Measurements from ENCODE around the gene BRD3OS. TPM values are rescaled to one million over a fixed set of nuclear protein-coding genes. Genes with fewer than 3 reads are reported as not detected.

The BRD3OS gene
- total and polyA plus RNA-seq, 9 donors, result 7.8 to 10.5 (median 9.6) TPM

GRCh38 chr9:134026981-134027380, 1.7 kb downstream of the BRD3OS start:
- H3K27ac ChIP-seq (ENCODE audit: low read length), result no peak overlapping the region
- peaks cover 10% of the 10 kb centered on the region for H3K4me1 ChIP-seq (ENCODE audit: control insufficient read depth, insufficient read depth, low read length)
- H3K27me3 ChIP-seq (ENCODE audit: control insufficient read depth, insufficient read depth, low read length), result no peaks in the 10 kb centered on the region
- no peak for DNase-seq
- H3K9me3 ChIP-seq (replicated peaks; ENCODE audit: control insufficient read depth, low read depth, low read length), result no peaks in the 10 kb centered on the region
- no peak overlapping the region for H3K4me3 ChIP-seq (ENCODE audit: low read length)
- 96% methylated on average over 3 of the region's 8 CpGs for WGBS (ENCODE audit: insufficient coverage)
- H3K36me3 ChIP-seq (ENCODE audit: control insufficient read depth, insufficient read depth, low read length), result peaks cover 48% of the 10 kb centered on the region

GRCh38 chr9:134027561-134027960, 2.3 kb downstream of the BRD3OS start:
- Histone ChIP-seq H3K27me3 (ENCODE audit: control insufficient read depth, insufficient read depth, low read length) (no peaks in the 10 kb centered on the region), H3K9me3 (replicated peaks; ENCODE audit: control insufficient read depth, low read depth, low read length) (no peaks in the 10 kb centered on the region), H3K4me3 (ENCODE audit: low read length) (no peak overlapping the region), H3K36me3 (ENCODE audit: control insufficient read depth, insufficient read depth, low read length) (peaks cover 52% of the 10 kb centered on the region), H3K27ac (ENCODE audit: low read length) (no peak overlapping the region), H3K4me1 (ENCODE audit: control insufficient read depth, insufficient read depth, low read length) (peaks cover 10% of the 10 kb centered on the region)
- WGBS (ENCODE audit: insufficient coverage), result 91% methylated on average over 6 of the region's 7 CpGs
- DNase-seq, result no peak

GRCh38 chr9:134028076-134028475, 2.8 kb downstream of the BRD3OS start:
- H3K4me1 ChIP-seq (ENCODE audit: control insufficient read depth, insufficient read depth, low read length), result peaks cover 10% of the 10 kb centered on the region
- WGBS (ENCODE audit: insufficient coverage), result 88% methylated on average over 7 of the region's 9 CpGs

GRCh38 chr9:134028575-134029247, 3.4 kb downstream of the BRD3OS start:
- Histone ChIP-seq H3K36me3 (ENCODE audit: control insufficient read depth, insufficient read depth, low read length) (peaks cover 62% of the 10 kb centered on the region), H3K27me3 (ENCODE audit: control insufficient read depth, insufficient read depth, low read length) (no peaks in the 10 kb centered on the region), H3K4me3 (ENCODE audit: low read length) (no peak overlapping the region), H3K9me3 (replicated peaks; ENCODE audit: control insufficient read depth, low read depth, low read length) (no peaks in the 10 kb centered on the region), H3K27ac (ENCODE audit: low read length) (no peak overlapping the region), H3K4me1 (ENCODE audit: control insufficient read depth, insufficient read depth, low read length) (peaks cover 10% of the 10 kb centered on the region)
- no peak for DNase-seq
- WGBS (ENCODE audit: insufficient coverage), result 75% methylated on average over 16 of the region's 22 CpGs

More at GRCh38 chr9:134028076-134028475, 2.8 kb downstream of the BRD3OS start:
- H3K9me3 ChIP-seq (replicated peaks; ENCODE audit: control insufficient read depth, low read depth, low read length), result no peaks in the 10 kb centered on the region
- no peak overlapping the region for H3K4me3 ChIP-seq (ENCODE audit: low read length)
- no peaks in the 10 kb centered on the region for H3K27me3 ChIP-seq (ENCODE audit: control insufficient read depth, insufficient read depth, low read length)
- no peak for DNase-seq
- no peak overlapping the region for H3K27ac ChIP-seq (ENCODE audit: low read length)
- H3K36me3 ChIP-seq (ENCODE audit: control insufficient read depth, insufficient read depth, low read length), result peaks cover 56% of the 10 kb centered on the region

GRCh38 chr9:134029248-134030226, 4.3 kb downstream of the BRD3OS start:
- no peaks in the 10 kb centered on the region for H3K9me3 ChIP-seq (replicated peaks; ENCODE audit: control insufficient read depth, low read depth, low read length)
- H3K4me3 ChIP-seq (ENCODE audit: low read length), result no peak overlapping the region
- WGBS (ENCODE audit: insufficient coverage), result 86% methylated on average over 18 of the region's 21 CpGs
- no peaks in the 10 kb centered on the region for H3K27me3 ChIP-seq (ENCODE audit: control insufficient read depth, insufficient read depth, low read length)
- DNase-seq, result no peak
- peaks cover 10% of the 10 kb centered on the region for H3K4me1 ChIP-seq (ENCODE audit: control insufficient read depth, insufficient read depth, low read length)
- H3K27ac ChIP-seq (ENCODE audit: low read length), result no peak overlapping the region
- peaks cover 70% of the 10 kb centered on the region for H3K36me3 ChIP-seq (ENCODE audit: control insufficient read depth, insufficient read depth, low read length)

GRCh38 chr9:134030821-134031470, 5.7 kb downstream of the BRD3OS start:
- H3K27me3 ChIP-seq (ENCODE audit: control insufficient read depth, insufficient read depth, low read length), result no peaks in the 10 kb centered on the region
- H3K27ac ChIP-seq (ENCODE audit: low read length), result no peak overlapping the region
- WGBS (ENCODE audit: insufficient coverage), result 78% methylated on average over 19 of the region's 29 CpGs
- peaks cover 6% of the 10 kb centered on the region for H3K4me1 ChIP-seq (ENCODE audit: control insufficient read depth, insufficient read depth, low read length)
- no peak for DNase-seq
- no peaks in the 10 kb centered on the region for H3K9me3 ChIP-seq (replicated peaks; ENCODE audit: control insufficient read depth, low read depth, low read length)
- peaks cover 84% of the 10 kb centered on the region for H3K36me3 ChIP-seq (ENCODE audit: control insufficient read depth, insufficient read depth, low read length)
- no peak overlapping the region for H3K4me3 ChIP-seq (ENCODE audit: low read length)

GRCh38 chr9:134031783-134032182, 6.5 kb downstream of the BRD3OS start:
- DNase-seq, result no peak
- peaks cover 87% of the 10 kb centered on the region for H3K36me3 ChIP-seq (ENCODE audit: control insufficient read depth, insufficient read depth, low read length)
- no peaks in the 10 kb centered on the region for H3K27me3 ChIP-seq (ENCODE audit: control insufficient read depth, insufficient read depth, low read length)
- H3K9me3 ChIP-seq (replicated peaks; ENCODE audit: control insufficient read depth, low read depth, low read length), result no peaks in the 10 kb centered on the region
- no peak overlapping the region for H3K27ac ChIP-seq (ENCODE audit: low read length)
- H3K4me1 ChIP-seq (ENCODE audit: control insufficient read depth, insufficient read depth, low read length), result no peaks in the 10 kb centered on the region
- WGBS (ENCODE audit: insufficient coverage), result 87% methylated on average over 7 of the region's 14 CpGs
- H3K4me3 ChIP-seq (ENCODE audit: low read length), result no peak overlapping the region

GRCh38 chr9:134032456-134033222, 7.4 kb downstream of the BRD3OS start:
- WGBS (ENCODE audit: insufficient coverage), result 94% methylated on average over 20 of the region's 40 CpGs

GRCh38 chr9:134033516-134034214, 8.4 kb downstream of the BRD3OS start:
- no peaks in the 10 kb centered on the region for H3K9me3 ChIP-seq (replicated peaks; ENCODE audit: control insufficient read depth, low read depth, low read length)
- no peaks in the 10 kb centered on the region for H3K4me1 ChIP-seq (ENCODE audit: control insufficient read depth, insufficient read depth, low read length)
- peaks cover 80% of the 10 kb centered on the region for H3K36me3 ChIP-seq (ENCODE audit: control insufficient read depth, insufficient read depth, low read length)
- no peak overlapping the region for H3K4me3 ChIP-seq (ENCODE audit: low read length)
- no peaks in the 10 kb centered on the region for H3K27me3 ChIP-seq (ENCODE audit: control insufficient read depth, insufficient read depth, low read length)
- no peak for DNase-seq
- 92% methylated on average over 14 of the region's 26 CpGs for WGBS (ENCODE audit: insufficient coverage)
- no peak overlapping the region for H3K27ac ChIP-seq (ENCODE audit: low read length)

More at GRCh38 chr9:134032456-134033222, 7.4 kb downstream of the BRD3OS start:
- Histone ChIP-seq H3K4me3 (ENCODE audit: low read length) (no peak overlapping the region), H3K27me3 (ENCODE audit: control insufficient read depth, insufficient read depth, low read length) (no peaks in the 10 kb centered on the region), H3K9me3 (replicated peaks; ENCODE audit: control insufficient read depth, low read depth, low read length) (no peaks in the 10 kb centered on the region), H3K36me3 (ENCODE audit: control insufficient read depth, insufficient read depth, low read length) (peaks cover 82% of the 10 kb centered on the region), H3K27ac (ENCODE audit: low read length) (no peak overlapping the region), H3K4me1 (ENCODE audit: control insufficient read depth, insufficient read depth, low read length) (no peaks in the 10 kb centered on the region)
- DNase-seq, result no peak

All from muscle of leg (tissue), 11 donors.